K562 (cell line): ENCODE measurements around the gene PRDM16.

Experiments
- ARID4B ChIP-seq: sonication (generic); formaldehyde crosslinking; IDR thresholded peaks from 2 replicates; pipeline ENCODE4 v1.8.0; 2022; ENCODE audit warnings: mild to moderate bottlenecking, missing genetic modification reagents
- EZH2 ChIP-seq: IDR thresholded peaks from 2 replicates; pipeline ENCODE4 v1.6.1; 2012; ENCODE audit warnings: low read depth, mild to moderate bottlenecking, inconsistent platforms, low read length, borderline replicate concordance
- GMEB1 ChIP-seq: fragments of 250-450 bp; sonication (Bioruptor Pico); IDR thresholded peaks from 2 replicates; pipeline ENCODE4 v1.4.0; 2020; ENCODE audit warnings: mild to moderate bottlenecking
- KLF13 ChIP-seq: fragments of 450-650 bp; IDR thresholded peaks from 2 replicates; pipeline ENCODE4 v1.6.1; 2016; ENCODE audit warnings: missing genetic modification characterization, low read depth, mild to moderate bottlenecking, missing compliant biosample characterization, moderate library complexity, borderline replicate concordance
- PCBP1 ChIP-seq: fragments of 200-400 bp; formaldehyde crosslinking; IDR thresholded peaks from 2 replicates; pipeline ENCODE4 v1.6.1; 2018; ENCODE audit warnings: mild to moderate bottlenecking, low read depth, low read length; ENCODE audit not compliant: poor library complexity, severe bottlenecking
- ZFX ChIP-seq: sonication (generic); formaldehyde crosslinking; IDR thresholded peaks from 2 replicates; pipeline ENCODE4 v1.8.0; 2022; ENCODE audit warnings: mild to moderate bottlenecking, missing genetic modification reagents, moderate library complexity

GRCh38 chr1:3116150-3116510 lies 47.1 kb downstream of the PRDM16 start:
- no peak for TF ChIP-seq ZFX
- no peak for TF ChIP-seq KLF13 (tag)
- TF ChIP-seq EZH2: no peak
- TF ChIP-seq PCBP1: no peak
- TF ChIP-seq GMEB1 (CRISPR knock-in tag): no peak
- no peak for TF ChIP-seq ARID4B (CRISPR knock-in tag)
